Peyer's patch (tissue), 4 donors: ENCODE measurements around the gene CMA1. TPM values are rescaled to one million over a fixed set of nuclear protein-coding genes. Genes with fewer than 3 reads are reported as not detected.

Experiments
- DNase-seq, 3 donors: peaks; one replicate each; pipeline ENCODE4 v3.0.0-alpha.2; 2017 to 2019
- H3K27ac ChIP-seq, 4 donors: fragments of 200-600 bp; sonication (generic); one replicate each; pipeline ENCODE4 v1.5.1; 2016 to 2019
- H3K27me3 ChIP-seq, 2 donors: fragments of 200-600 bp; sonication (generic); one replicate each; pipeline ENCODE4 v1.5.1; 2019
- H3K36me3 ChIP-seq, 3 donors: fragments of 200-600 bp; sonication (generic); one replicate each; pipeline ENCODE4 v1.5.1; 2016 to 2019
- H3K4me1 ChIP-seq, 4 donors: fragments of 200-600 bp; sonication (generic); one replicate each; pipeline ENCODE4 v1.5.1; 2016 to 2019
- H3K4me3 ChIP-seq, 4 donors: fragments of 200-600 bp; sonication (generic); 1 replicate in 3 of 4; 2 replicates in 1 of 4; pipeline ENCODE4 v1.5.1; 2016 to 2019; ENCODE audit warnings: mild to moderate bottlenecking in 1 of 4
- H3K9me3 ChIP-seq, 4 donors: fragments of 200-600 bp; sonication (generic); one replicate each; pipeline ENCODE4 v1.5.1; 2016 to 2019; ENCODE audit warnings: mild to moderate bottlenecking in 1 of 4
- POLR2A ChIP-seq, 2 donors: fragments of 450-650 bp; IDR thresholded peaks; one replicate each; pipeline ENCODE4 v1.5.1; 2017; ENCODE audit warnings: antibody characterized with exemption in 2 of 2, mild to moderate bottlenecking in 2 of 2, moderate library complexity in 2 of 2
- total RNA-seq, 4 donors: library from RNA; depleted of rRNA; stranded (reverse); fragments of >200 nt; gene quantifications; one replicate each; pipeline ENCODE4 v1.1.0, GENCODE V29; 2016
- TF ChIP-seq, protein P1 (sequence below), 6 experiments: fragments of 450-650 bp in 4 of 6; fragments of 200-600 bp in 2 of 6; sonication (generic) in 1 of 6; IDR thresholded peaks; one replicate each; pipeline ENCODE4 v1.5.1; 2017 to 2019; ENCODE audit warnings: antibody characterized with exemption in 6 of 6, mild to moderate bottlenecking in 3 of 6, moderate library complexity in 1 of 6

CMA1 gene
- total RNA-seq, 4 donors from 2014 or later: not detected

DNA sequence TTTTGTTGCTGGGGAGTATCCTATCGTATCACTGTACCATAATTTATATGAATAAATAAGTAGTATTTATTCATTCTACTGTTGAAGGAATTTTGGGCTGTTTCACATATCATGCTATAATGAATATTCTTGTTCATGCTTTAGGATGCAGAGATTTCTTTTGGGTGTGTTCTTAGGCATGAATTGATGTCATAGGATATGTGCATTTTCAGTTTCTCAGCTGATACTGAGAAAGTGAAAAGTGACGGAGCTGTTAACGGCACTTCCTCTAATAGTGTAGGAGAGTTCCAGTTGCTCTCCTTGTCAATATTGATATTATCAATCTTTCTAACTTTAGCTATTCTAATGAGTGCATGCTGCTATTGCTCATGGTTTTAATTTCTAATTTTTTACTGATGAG is 42.3 kb downstream of the CMA1 start:
- Histone ChIP-seq H3K27me3 (no peaks in the 10 kb centered on the region), H3K27ac (no peak overlapping the region), H3K36me3 (no peaks in the 10 kb centered on the region), H3K4me3 (no peak overlapping the region), H3K4me1 (no peaks in the 10 kb centered on the region), H3K9me3 (no peaks in the 10 kb centered on the region)
- DNase-seq: no peak
- no peak for TF ChIP-seq POLR2A (IDR thresholded peaks at IDR 0.05)
- TF ChIP-seq, protein P1, sequence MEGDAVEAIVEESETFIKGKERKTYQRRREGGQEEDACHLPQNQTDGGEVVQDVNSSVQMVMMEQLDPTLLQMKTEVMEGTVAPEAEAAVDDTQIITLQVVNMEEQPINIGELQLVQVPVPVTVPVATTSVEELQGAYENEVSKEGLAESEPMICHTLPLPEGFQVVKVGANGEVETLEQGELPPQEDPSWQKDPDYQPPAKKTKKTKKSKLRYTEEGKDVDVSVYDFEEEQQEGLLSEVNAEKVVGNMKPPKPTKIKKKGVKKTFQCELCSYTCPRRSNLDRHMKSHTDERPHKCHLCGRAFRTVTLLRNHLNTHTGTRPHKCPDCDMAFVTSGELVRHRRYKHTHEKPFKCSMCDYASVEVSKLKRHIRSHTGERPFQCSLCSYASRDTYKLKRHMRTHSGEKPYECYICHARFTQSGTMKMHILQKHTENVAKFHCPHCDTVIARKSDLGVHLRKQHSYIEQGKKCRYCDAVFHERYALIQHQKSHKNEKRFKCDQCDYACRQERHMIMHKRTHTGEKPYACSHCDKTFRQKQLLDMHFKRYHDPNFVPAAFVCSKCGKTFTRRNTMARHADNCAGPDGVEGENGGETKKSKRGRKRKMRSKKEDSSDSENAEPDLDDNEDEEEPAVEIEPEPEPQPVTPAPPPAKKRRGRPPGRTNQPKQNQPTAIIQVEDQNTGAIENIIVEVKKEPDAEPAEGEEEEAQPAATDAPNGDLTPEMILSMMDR (IDR thresholded peaks at IDR 0.05): no peak

DNA sequence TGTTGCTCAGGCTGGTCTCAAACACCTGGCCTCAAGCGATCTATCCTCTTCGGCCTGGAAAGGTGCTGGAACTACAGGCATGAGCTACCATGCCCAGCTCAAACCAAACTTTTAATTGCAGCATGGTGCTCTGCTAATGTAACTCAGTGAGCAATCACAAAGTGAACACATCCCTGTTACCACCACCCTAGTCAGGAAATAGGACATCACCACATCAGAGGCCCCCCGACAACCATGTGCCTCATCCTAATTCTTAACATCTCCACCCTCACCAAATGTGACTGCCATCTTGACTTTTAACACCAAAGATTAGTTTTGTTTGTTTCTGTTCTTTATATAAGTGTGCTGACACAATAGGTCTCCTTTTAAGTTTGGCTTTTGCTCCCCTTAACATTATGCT is 42.7 kb downstream of the CMA1 start:
- Histone ChIP-seq H3K4me1 (no peaks in the 10 kb centered on the region), H3K36me3 (no peaks in the 10 kb centered on the region), H3K27me3 (no peaks in the 10 kb centered on the region), H3K9me3 (no peaks in the 10 kb centered on the region), H3K4me3 (no peak overlapping the region), H3K27ac (no peak overlapping the region)
- no peak for DNase-seq
- TF ChIP-seq, protein P1 (IDR thresholded peaks at IDR 0.05): no peak

DNA sequence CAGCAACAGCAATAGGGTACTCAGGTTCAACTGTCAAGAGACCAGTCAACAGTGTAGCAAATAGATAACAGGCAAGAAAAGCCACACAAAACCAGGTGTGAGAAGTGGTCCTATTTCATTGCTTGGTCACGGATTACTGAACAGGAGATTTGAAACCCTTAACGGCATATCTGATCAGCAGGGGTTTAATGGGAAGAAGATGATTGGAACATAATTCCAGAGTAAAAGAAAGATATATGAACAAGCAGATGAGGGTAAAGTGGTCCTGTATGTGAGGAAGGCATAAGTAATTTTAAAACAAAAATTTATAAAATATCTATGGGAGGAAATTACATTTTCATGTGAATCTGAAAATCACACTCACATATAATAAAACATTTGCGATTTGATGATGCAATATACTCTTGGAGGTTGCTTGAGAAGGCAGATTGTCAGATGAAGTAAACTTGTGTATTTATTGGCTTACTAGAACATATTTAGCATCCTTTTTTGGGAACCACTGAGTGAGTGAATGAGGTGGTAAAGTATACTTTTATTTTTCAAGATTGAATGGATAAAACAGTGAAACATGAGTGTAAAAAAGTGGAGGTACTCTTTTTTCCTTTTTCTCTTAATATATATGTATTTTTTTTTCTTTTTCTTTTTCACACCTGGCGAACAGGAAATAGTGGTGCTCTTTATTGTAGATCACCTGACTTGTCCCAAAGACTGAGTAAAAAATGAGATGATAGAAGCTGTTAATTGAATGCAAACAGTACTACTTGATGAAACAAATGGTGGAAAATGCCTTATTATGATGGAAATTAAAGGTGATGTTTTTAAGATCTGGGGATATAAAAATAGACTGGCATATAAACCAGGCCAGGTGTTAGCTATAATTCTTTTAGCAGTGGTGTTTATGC is 43.9 kb downstream of the CMA1 start:
- Histone ChIP-seq H3K9me3 (no peaks in the 10 kb centered on the region), H3K27me3 (no peaks in the 10 kb centered on the region), H3K4me1 (no peaks in the 10 kb centered on the region), H3K27ac (no peak overlapping the region), H3K4me3 (no peak overlapping the region), H3K36me3 (no peaks in the 10 kb centered on the region)
- DNase-seq: no peak
- TF ChIP-seq POLR2A (IDR thresholded peaks at IDR 0.05): no peak
- TF ChIP-seq, protein P1 (IDR thresholded peaks at IDR 0.05): no peak

DNA sequence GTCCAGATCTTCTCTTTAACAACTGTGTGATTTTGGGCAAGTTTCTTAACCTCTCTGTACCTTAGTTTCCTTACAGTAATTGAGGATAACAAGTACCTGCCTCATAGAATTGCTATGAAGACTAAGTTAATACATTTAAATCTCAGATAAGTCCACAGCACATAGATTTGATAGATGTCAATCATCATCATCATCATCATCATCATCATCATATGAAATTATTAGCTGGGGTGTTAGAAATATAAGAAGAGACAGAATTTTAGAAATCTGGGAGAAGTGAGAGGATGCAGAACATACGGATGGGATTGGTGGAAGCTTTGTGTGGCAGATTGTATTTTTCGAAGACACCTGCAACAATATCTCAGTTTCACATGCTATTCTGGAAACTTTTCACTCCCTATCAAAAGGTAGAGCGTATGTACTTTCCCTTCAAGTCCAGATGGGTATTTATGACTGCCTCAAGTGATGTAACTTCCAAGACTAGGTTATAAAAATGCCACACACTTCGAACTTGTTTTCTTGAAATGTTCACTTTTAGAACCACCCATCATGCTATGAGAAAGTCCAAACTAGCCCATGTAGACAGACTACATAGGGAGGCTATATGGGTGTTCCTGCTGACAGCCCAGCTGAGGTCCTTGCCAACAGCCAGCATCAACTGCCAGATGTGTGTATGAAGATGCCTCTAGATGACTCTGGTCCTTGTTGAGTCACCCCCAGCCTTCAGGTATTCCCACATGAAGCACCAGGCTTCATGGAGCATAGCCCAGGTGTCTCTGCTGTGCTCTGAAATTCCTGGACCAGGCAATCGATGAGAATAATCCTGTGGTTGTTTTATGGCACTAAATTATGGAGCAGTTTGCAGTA is 44.8 kb downstream of the CMA1 start:
- Histone ChIP-seq H3K4me3 (no peak overlapping the region), H3K27ac (no peak overlapping the region), H3K36me3 (no peaks in the 10 kb centered on the region), H3K4me1 (no peaks in the 10 kb centered on the region), H3K9me3 (no peaks in the 10 kb centered on the region), H3K27me3 (no peaks in the 10 kb centered on the region)
- no peak for DNase-seq
- no peak for TF ChIP-seq POLR2A (IDR thresholded peaks at IDR 0.05)
- TF ChIP-seq, protein P1 (IDR thresholded peaks at IDR 0.05): no peak

DNA sequence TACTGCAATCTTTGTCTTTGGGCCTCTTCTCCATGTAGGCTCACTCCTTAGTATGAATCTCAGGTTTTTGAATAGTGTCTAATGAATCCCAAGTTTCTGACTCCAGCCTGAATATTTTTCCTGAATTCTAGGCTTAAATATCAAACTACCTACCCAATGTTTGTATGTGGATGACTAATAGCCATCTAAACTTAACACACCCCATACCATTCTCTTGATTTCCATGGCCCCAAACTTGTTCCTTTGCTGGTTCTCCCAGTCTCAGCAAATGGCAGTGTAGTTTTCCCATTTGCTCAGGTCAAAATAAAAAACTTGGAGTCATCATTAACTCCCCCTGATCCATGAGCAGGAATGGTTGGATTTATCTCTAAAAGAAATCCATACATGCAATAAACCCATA is 46.7 kb downstream of the CMA1 start:
- no peaks in the 10 kb centered on the region for H3K9me3 ChIP-seq
- DNase-seq: no peak
- no peak overlapping the region for H3K4me3 ChIP-seq
- no peaks in the 10 kb centered on the region for H3K27me3 ChIP-seq
- H3K27ac ChIP-seq: no peak overlapping the region
- no peaks in the 10 kb centered on the region for H3K36me3 ChIP-seq
- TF ChIP-seq, protein P1 (IDR thresholded peaks at IDR 0.05): no peak
- no peak for TF ChIP-seq POLR2A (IDR thresholded peaks at IDR 0.05)
- no peaks in the 10 kb centered on the region for H3K4me1 ChIP-seq
